Measurements from ENCODE around the gene LSM14A.
"Not testable (repeated sequence)": the region's sequence is repeated elsewhere in the genome, so short reads cannot be mapped to it uniquely, and the experiment has no call there.

The LSM14A gene

DNA sequence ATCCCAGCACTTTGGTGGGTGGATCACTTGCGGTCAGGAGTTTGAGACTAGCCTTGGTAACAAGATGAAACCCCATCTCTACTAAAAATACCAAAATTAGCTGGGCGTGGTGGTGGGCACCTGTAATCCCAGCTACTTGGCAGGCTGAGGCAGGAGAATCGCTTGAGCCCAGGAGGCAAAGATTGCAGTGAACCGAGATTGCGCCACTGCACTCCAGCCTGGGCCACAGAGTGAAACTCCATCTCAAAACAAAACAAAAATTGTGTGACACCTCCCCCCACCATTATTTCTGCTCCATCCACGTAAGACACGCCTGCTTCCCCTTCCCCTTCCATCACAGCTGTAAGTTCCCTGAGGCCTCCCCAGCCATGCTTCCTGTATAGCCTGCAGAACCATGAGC, 13.3 kb upstream of the LSM14A start:
- not testable (repeated sequence) for DNase-seq (ENCODE audit: low read depth, low spot score)

DNA sequence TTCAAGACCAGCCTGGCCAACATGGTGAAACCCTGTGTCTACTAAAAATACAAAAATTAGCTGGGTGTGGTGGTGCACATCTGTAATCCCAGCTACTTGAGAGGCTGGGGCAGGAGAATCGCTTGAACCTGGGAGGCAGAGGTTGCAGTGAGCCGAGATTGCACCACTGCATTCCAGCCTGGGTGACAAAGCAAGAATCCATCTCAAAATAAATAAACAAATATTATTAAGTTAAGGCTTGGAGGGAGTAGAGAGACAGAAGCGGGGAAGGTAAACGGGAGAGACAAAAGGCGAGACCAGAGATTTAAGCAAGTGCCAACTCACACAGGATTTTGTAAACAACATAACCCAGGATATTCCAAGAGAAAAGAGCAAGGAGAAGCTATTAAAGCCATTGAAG, 12.8 kb upstream of the LSM14A start:
- DNase-seq (ENCODE audit: low read depth, low spot score): not testable (repeated sequence)

DNA sequence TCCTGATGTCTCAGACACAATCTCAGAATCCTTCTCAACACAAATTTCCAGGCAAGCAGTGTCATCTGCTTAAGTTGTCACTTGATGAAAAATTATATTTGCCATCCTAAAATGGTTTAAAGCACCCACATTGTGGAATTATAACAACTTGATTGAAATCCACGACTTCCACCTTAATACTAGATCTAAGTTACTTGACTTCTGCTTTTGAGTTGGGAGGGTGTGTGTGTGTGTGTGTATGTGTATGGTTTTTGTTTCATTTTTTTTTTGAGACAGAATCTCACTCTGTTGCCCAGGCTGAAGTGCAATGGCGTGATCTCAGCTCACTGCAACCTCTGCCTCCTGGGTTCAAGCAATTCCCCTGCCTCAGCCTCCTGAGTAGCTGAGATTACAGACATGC, 10.4 kb upstream of the LSM14A start:
- DNase-seq (ENCODE audit: low read depth, low spot score): not testable (repeated sequence)

DNA sequence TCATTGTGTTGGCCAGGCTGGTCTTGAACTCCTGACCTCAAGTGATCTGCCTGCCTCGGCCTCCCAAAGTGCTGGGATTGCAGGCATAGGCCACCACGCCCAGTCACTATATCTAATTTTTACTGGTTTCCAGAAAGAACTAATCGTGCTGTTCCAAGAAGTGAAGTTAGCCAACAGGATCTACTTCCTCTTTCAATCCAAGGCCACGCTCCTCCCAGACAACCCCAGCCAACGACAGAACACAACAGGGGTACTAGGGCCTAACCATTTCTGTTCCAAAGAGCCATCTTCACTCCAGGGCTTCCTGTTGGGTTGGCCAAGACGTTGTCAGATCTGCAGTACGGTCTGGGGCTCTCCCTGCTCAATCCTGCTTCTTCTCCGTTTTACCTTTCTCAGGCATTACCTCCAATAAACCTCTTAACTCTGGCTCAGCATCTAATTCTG, 7.0 kb upstream of the LSM14A start:
- DNase-seq (ENCODE audit: low read depth, low spot score): no peak

DNA sequence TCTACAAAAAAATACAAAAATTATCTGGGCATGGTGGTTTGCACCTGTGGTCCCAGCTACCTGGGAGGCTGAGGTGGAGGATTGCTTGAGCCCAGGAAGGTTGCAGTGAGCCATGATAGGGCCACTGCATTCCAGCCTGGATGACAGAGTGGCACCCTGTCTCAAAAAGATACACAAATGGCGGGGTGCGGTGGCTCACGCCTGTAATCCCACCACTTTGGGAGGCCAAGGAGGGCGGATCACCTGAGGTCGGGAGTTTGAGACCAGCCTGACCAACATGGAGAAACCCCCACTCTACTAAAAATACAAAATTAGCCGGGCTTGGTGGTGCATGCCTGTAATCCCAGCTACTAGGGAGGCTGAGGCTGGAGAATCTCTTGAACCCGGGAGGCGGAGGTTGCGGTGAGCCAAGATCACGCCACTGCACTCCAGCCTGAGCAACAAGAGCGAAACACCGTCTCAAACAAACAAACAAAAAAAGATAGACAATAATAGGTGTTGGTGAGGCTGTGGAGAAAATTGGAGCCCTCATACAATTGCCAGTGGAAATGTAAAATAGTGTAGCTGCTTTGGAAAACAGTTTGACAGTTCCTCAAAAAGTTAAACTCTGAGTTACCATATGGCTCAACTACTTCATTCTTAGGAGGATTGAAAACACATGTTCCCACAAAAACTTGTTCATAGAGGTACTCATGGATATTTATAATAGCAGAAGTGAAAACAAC, 2.7 kb upstream of the LSM14A start:
- DNase-seq (ENCODE audit: low read depth, low spot score): not testable (repeated sequence)

DNA sequence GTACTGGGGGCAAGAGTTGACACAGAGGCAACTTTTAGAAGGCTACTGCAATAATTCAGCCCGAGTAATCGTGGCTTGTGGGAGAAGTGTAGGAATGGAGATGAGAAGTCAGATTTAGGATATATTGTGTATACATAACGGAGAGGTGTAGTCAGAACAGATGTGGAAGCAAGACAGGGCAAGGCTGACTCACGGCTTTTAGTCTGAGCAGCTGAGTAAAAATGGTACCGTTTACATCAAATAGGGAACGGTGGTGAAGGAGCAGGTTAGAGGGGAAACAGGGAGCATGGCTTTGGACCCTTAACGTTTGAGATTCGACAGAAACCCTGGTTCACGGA, 796 bp upstream of the LSM14A start:
- no peak for DNase-seq (ENCODE audit: low read depth, low spot score)

DNA sequence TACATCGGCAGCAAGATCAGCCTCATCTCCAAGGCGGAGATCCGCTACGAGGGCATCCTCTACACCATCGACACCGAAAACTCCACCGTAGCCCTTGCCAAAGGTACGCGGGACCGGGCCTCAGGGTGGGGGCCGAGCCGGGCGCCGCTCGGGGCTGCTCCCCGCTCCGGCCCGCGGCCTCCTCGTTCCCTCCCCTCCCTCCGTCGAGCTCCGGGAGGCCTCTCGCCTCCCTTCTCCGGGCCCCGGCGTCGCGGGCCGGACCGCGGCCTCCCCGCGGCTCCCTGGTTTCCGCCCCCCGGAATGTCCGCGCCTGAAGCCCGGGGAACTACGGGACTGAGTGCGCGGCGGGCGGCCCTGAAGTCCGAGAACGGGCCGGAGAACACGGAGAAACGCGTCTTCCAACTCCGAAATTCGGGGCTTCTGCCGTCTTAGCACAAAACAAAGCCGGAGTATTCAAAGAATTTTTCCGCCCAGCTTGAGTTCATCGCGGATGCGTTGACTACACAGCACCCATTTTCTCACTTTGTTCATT, 423 bp downstream of the LSM14A start:
- DNase-seq (ENCODE audit: low read depth, low spot score): peak; percentile 73

DNA sequence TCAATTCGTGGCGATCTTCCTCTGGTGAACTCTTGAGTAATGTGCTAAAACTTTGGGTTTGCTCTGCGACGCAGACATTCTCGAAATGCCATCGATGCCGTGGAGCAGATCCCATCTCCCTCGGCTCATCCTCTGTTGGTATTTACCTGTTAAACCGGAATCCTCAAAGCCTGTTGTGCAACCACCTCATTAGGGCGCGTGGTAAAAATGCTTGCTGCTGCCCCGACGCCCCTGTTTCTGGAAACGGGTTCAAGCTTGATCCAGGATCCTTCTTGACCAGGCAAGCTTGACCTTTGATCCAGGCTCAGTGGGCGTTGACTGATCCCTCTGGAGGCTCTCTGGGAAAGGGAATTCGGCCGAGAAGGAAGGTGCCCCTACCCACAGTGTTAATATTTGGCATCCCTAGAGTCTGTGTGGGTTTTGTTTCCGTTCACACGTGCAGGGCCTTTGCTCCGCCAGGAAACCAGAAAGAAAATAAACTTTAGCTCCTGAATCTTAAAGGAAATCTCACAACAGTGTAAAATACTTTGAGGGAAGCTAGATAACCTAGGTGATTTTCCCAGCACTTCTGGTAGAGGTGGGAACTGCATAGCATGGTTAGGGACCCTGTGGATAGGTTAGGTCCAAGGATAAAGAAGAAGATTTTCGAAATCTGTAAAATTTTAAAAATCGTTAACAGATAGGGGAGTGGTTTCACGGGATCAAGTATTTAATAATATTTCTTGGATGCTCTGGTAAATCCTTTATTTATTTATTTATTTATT, 1.1 kb downstream of the LSM14A start:
- no peak for DNase-seq (ENCODE audit: low read depth, low spot score)

DNA sequence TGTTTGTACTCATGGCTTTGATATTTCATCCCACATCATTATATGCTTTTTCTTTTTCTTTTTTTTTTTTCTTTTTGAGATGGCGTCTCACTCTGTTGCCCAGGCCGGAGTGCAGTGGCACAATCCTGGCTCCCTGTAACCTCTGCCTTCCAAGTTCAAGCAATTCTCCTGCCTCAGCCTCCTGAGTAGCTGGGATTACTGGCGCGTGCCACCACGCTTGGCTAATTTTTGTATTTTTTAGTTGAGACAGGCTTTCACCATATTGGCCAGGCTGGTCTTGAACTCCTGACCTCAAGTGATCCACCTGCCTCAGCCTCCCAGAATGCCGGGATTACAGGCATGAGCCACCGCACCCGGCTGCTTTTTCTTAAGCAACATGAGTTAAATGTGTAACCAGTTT, 2.9 kb downstream of the LSM14A start:
- not testable (repeated sequence) for DNase-seq (ENCODE audit: low read depth, low spot score)

DNA sequence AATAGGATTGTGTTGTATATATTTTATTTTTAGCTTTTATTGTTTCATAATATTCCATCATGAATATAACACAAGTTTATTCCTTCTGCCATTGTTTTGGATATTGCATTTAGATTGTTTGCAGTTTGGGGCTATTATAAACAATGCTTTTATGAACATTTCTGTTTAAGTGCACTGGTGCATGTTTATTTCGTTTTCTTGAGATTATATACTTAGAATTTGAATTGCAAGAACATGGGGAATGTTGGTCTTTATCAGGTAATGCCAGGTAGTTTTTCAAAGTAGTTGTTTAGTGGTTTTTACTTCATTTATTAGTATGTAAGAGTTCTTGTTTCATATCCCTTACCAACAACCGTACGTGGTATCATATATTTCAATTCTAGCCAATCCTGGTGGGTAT, 4.3 kb downstream of the LSM14A start:
- DNase-seq (ENCODE audit: low read depth, low spot score): no peak

DNA sequence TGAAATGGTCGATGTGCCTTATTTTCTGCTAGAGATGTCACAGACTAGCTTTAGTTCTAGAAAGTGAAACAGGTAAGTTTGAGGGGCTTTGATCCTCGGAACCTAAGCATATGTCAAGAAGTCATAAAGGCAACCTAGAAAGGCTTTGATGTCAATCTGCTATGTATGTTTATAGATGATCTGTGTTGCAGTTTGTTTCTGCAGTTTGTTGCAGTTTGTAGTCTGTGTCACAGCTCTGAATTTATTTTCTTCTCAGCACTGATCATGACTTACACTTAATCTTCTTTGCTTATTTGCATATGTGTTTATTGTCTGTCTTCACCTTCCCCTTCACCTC, 5.9 kb downstream of the LSM14A start:
- no peak for DNase-seq (ENCODE audit: low read depth, low spot score)

DNA sequence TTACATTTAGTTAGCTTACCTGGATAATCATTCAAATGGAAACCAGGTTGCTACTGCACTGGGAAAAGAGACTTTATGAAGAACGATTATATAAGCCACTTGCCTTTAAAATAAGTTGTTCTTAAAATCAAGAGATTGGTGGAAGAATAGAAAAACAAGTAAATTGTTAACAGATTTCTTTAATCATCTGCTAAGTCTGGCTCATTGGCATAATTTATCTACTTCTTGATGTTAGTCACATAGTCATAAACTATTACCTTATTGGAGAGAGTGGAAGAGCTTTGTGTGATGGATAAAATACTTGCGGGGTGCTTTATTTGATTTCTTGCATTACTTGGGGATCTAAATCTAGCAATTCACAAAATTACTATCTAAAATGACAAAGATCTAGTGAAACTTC, 6.8 kb downstream of the LSM14A start:
- no peak for DNase-seq (ENCODE audit: low read depth, low spot score)

DNA sequence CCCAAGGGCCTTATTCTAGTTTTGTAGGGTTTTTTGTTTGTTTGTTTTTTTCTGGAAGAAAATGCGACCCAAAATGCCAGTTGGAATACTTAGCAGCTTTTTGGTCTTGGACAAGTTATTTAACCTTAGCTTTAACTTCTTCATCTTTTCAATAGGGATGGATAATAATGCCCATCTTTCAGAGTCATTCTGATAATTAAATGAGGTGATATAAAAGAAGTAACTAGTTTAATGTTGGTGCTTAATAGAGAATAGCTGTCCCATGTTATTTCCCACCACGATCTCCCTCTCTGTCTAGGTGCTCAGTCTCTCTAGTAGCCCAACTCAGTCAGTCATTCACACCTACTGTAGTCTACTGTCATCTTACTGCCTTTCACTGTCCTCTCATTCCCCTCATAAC, 8.0 kb downstream of the LSM14A start:
- no peak for DNase-seq (ENCODE audit: low read depth, low spot score)

DNA sequence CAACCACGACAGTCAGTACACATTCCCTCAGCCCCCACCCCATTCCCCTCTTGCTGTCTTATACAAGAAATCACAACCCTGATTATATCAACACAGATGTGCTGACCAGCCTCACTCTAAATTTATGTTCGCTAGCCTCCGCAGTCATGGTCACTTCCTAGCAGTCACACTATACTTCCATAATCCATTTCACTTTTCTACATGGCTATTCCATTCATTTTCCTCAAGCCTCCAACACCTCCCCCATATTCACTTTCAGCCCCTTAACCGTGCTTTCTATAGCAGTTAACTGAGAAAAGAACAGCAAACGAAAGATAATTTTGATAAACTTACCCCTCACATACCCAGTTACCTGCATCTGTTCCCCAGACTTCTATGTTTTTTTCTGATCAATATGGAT, 8.4 kb downstream of the LSM14A start:
- no peak for DNase-seq (ENCODE audit: low read depth, low spot score)

DNA sequence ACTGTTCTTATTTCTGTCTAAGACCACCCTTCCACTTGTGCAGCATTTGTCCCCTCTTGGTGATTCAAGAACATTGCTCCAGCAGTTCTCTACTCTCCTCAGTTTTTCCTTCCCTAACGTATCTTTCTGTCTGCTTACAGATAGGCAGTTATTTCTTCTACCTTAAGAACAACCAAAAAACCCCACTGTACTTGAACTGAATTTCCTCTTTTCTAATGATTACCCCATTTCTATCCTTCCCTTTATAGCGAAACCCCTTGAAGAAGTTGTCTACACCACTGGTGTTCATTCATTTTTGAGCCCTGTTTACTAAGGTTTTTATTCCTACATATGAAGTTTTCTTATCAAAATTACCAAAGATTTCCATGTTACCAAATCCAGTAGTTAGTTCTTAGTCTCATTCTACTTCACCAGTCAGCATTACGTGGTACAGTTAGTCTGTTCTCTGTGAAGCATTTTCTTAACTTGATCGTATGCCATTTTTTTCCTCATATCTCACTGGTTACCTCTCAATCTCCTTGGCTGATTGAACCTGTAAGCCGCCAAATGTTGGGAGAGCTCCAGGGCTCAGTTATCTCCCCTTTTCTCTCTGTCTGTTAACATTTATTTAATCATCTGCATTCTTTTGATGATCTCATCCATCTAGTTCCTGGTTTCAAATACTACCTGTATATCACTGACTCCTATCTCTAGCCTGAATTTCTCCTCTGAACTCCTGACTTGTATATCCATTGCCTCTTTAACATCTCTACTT, 9.0 kb downstream of the LSM14A start:
- DNase-seq (ENCODE audit: low read depth, low spot score): no peak

DNA sequence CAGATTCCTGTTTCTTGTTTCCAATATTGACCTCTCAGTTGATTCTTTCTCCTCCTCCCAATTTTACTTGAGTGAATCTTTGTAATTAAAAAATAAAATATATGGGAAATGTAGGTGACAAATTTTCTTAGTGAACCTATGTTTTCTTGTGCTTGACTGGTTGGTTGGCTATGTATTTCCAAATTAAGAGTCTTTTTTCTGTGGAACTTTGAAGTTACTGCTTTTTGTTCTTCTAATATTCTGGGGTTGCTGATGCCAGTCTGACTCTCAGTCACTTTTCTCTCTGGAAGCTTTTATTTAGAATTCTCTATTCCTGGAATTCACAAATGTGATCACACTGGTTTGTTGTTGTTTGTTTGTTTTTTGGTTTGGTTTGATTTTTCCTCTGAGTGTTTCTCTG, 9.8 kb downstream of the LSM14A start:
- DNase-seq (ENCODE audit: low read depth, low spot score): no peak

DNA sequence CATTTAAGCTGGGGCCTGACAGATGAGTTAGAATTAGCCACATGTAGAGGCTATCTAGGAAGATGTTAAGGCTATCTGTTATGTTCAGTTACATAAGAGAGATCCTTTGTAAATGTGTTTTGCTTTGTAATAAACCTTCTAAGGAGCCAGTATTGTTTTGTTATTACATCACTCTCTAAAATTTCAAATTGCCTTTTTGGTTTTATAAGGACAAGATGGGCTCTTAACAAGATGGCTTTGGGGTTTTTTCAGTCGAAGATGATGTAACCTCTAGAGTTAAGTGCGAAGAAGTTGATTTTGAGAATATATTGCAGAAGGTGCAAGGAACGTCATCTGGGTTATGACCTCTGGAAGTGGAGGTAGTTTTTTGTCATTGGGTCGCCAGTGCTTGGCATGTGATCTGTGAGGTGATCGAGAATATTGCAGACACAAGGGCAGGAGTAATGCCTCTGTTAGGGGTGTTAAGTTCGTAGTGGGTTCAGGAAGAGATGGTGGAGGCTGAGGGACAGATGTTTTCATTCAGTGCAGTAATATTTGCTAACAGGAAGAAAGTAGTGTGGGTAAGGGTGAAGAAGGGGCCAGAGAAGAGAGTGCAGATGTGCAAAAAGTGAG, 12.7 kb downstream of the LSM14A start:
- no peak for DNase-seq (ENCODE audit: low read depth, low spot score)

DNA sequence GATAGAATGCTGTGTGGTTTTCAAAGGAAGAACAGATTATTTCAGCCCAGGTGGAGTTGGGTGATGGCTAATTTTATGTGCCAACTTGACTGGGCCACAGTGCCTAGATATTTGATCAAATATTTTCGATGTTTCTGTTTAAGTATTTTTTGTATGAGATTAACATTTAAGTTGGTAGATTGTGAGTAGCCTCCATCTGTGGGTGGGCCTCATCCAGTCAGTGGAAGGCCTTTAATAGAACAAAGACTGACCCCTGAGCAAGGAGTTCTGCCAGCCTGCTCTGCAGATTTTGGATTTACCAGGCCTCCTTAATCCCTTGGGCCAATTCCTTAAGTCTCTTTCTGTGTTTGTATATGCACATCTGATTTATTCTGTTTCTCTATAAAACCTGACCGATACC, 13.9 kb downstream of the LSM14A start:
- DNase-seq (ENCODE audit: low read depth, low spot score): no peak

DNA sequence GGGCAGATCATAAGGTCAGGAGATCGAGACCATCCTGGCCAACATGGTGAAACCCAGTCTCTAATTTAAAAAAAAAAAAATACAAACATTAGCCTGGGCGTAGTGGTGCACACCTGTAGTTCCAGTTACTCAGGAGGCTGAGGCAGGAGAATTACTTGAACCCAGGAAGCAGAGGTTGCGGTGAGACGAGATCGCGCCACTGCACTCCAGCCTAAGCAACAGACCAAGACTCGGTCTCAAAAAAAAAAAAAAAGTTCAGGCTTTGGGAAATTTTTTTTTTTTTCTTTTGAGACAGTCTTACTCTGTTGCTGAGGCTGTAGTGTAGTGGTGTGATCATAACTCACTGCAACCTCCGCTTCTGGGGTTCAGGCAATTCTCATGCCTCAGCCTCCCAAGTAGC, 14.7 kb downstream of the LSM14A start:
- DNase-seq (ENCODE audit: low read depth, low spot score): no peak

DNA sequence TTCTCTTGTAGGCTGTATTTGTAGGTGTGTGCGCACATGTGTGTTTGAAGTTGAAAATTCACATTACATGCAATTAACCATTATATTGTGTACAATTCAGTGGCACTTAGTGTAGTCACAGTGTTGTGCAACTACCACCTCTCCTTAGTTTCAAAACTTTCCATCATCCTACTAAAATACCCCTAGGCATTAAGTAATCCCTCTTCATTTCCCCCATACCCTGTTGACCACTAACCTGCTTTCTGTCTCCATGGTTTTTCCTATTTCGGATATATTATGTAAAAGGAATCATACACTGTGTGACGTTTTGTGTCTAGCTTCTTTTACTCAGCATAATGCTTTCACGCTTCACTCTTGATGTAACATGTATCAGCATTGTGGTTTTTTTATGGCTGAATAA, 16.1 kb downstream of the LSM14A start:
- DNase-seq (ENCODE audit: low read depth, low spot score): no peak

DNA sequence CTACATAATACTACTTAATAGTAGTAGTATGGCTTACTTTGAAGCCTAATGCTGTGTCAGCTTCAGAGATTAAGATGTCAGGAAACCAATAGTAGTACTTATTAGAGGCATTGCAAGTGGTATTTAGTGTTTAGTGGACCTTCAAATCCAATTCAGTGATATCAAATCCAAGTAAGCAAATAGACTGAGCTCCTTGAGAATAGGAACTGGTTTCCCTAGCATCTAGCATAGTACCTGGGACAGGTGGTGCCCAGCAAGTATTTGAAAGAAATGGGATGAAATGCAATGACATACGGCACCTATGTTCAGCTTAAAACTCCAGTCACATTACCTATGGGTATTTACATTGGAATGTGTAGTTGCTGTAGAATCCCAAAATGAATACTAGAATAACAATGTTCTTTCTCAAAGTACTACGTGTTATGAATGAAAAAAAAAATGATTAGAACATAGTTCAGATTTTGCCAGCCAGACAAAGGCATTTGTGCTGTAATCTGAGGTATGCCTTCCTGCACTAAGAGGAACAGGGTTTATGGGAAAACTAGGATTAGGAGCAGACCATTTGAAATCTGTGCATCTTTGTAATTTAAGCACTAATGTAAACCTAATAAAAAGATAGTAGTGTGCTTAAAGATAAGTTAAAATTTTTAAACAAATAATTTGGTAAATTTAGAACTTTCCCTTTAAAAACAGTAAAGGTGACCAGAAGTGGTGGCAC, 17.1 kb downstream of the LSM14A start:
- no peak for DNase-seq (ENCODE audit: low read depth, low spot score)
